Measurements from ENCODE around the gene OAF. TPM values are rescaled to one million over a fixed set of nuclear protein-coding genes. Genes with fewer than 3 reads are reported as not detected.

OAF gene
- total and polyA plus RNA-seq, 9 of the 15 experiments (the other 6 are each of a cell fraction or from before 2014, with no cell fraction given), result 1.1 to 21.6 (median 7.5) TPM

GRCh38 chr11:120196826-120197225, 14.0 kb upstream of the OAF start (continued):
- no peak for TF ChIP-seq SRSF7 (optimal IDR thresholded peaks at IDR 0.05; ENCODE audit: low read depth, low read length)
- no peak for TF ChIP-seq HMGN3 (IDR thresholded peaks at IDR 0.05; ENCODE audit: borderline replicate concordance, extremely low read depth, insufficient read length, low read depth, low read length)
- TF ChIP-seq RAD21 (CRISPR knock-in tag; conservative IDR thresholded peaks at IDR 0.05 in 1 of 2, IDR thresholded peaks at IDR 0.05 in 1 of 2), result no peak
- peak; percentile 46; the same call in 1 of the 2 replicates for TF ChIP-seq NFE2 (IDR thresholded peaks at IDR 0.05; ENCODE audit: low read depth)

GRCh38 chr11:120197251-120197891, 13.5 kb upstream of the OAF start:
- 16% methylated on average over 10 of the region's 14 CpGs for WGBS (ENCODE audit: insufficient coverage, low coverage, missing lambda C conversion rate)
- no TSS peak for BruUV-seq (replicated peaks)
- Histone ChIP-seq H3K9me3 (replicated peaks; ENCODE audit: control insufficient read depth, insufficient read depth, low read depth, low read length) (no peaks in the 10 kb centered on the region), H4K20me1 (replicated peaks; ENCODE audit: control insufficient read depth, insufficient read depth, low read length) (peaks cover 10% of the 10 kb centered on the region), H3K36me3 (ENCODE audit: control insufficient read depth, insufficient read depth, low read length) (no peaks in the 10 kb centered on the region), H3K4me1 (replicated peaks in 1 of 2; ENCODE audit: control insufficient read depth in 2 of 2, insufficient read depth in 2 of 2, low read length in 2 of 2) (peaks cover 6% of the 10 kb centered on the region in 2 experiments; a peak in 2 of 5 replicates), H3K27me3 (ENCODE audit: control insufficient read depth in 2 of 2, insufficient read depth in 2 of 2, low read length in 2 of 2) (peaks cover 36 to 63% of the 10 kb centered on the region in 2 experiments; a peak in 4 of 5 replicates), H3K9ac (ENCODE audit: insufficient read depth in 1 of 2, low read depth in 2 of 2, low read length in 2 of 2) (no peak overlapping the region), H2AFZ (ENCODE audit: low read depth, low read length) (no peak overlapping the region), H3K4me2 (ENCODE audit: insufficient read depth, low read length) (no peak overlapping the region), H3K79me2 (ENCODE audit: control insufficient read depth, insufficient read depth, low read length) (no peaks in the 10 kb centered on the region), H3K9me1 (ENCODE audit: control insufficient read depth, insufficient read depth, low read length) (peaks cover 2% of the 10 kb centered on the region), H3K27ac (ENCODE audit: extremely low read depth, low read depth, low read length) (no peak overlapping the region), H3K4me3 (no peak overlapping the region)
- ATAC-seq (no peak; the same call in 2 of the 3 replicates), DNase-seq (ENCODE audit: extremely low read depth in 1 of 4, low spot score in 3 of 4) (no peak), FAIRE-seq (no peak)
- no peak for TF ChIP-seq ZNF77 (CRISPR knock-in tag; IDR thresholded peaks at IDR 0.05)
- POLR2A ChIA-PET, result interaction anchor here (1.2 kb wide), 1 partner anchor 11 kb away, joined by 4 read pairs; no protein-coding TSS in a partner anchor
- intact Hi-C loops (cut with micrococcal nuclease), result no loop called here
- in situ Hi-C loops (cut with MboI), result no loop called here
- CTCF ChIA-PET (ENCODE audit: low intra/inter-chr PET ratio), result no interaction called here

Measured in K562 (cell line).